H7 (cell line): ENCODE measurements around the gene SPPL2B. TPM values are rescaled to one million over a fixed set of nuclear protein-coding genes. Genes with fewer than 3 reads are reported as not detected.
"Not testable (repeated sequence)": the region's sequence is repeated elsewhere in the genome, so short reads cannot be mapped to it uniquely, and the experiment has no call there.

Source experiments
- DNase-seq: peaks from one replicate; pipeline ENCODE4 v3.0.0; 2012
- H3K27me3 ChIP-seq: 2 replicates; pipeline ENCODE4 v1.6.0; 2011; ENCODE audit warnings: mild to moderate bottlenecking, low read length; ENCODE audit not compliant: control insufficient read depth, insufficient read depth
- H3K36me3 ChIP-seq: replicated peaks from 2 replicates; pipeline ENCODE4 v1.5.1; 2011; ENCODE audit warnings: low read length; ENCODE audit not compliant: control insufficient read depth, insufficient read depth
- H3K4me3 ChIP-seq: 2 replicates; pipeline ENCODE4 v1.5.1; 2011; ENCODE audit warnings: low read depth, mild to moderate bottlenecking, control low read depth, low read length, moderate library complexity; ENCODE audit not compliant: insufficient read depth
- total RNA-seq: library from RNA; depleted of rRNA; stranded (reverse); fragments of >200 nt; shearing (Covaris generic); gene quantifications from 2 replicates; pipeline ENCODE4 v1.2.3, GENCODE V29; 2014; rRNA removed

SPPL2B gene
- total RNA-seq, 1 experiment from 2014 or later, result 65.9 TPM

GRCh38 chr19:2394442-2395292 lies 66.2 kb downstream of the SPPL2B start:
- Histone ChIP-seq H3K36me3 (no peaks in the 10 kb centered on the region), H3K4me3 (no peak overlapping the region), H3K27me3 (no peaks in the 10 kb centered on the region)
- DNase-seq, result no peak

GRCh38 chr19:2395293-2395829 lies 66.9 kb downstream of the SPPL2B start:
- not testable (repeated sequence) for H3K27me3 ChIP-seq, H3K4me3 ChIP-seq, DNase-seq, H3K36me3 ChIP-seq

DNA sequence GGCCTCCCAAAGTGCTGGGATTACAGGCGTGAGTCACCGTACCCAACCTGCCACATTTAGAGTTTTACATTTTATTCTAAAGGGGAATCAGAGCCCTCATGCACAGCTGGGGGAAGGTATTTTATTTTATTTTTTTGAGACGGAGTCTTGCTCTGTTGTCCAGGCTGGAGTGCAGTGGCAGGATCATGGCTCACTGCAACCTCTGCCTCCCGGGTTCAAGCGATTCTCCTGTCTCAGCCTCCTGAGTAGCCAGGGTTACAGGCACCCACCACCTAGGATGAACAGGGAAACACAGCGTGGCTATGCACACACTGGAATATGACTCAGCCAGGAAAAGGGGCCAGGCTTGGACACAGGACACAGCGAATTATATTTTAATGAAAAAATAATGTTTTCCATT lies 68.7 kb downstream of the SPPL2B start:
- not testable (repeated sequence) for H3K4me3 ChIP-seq, H3K36me3 ChIP-seq, DNase-seq, H3K27me3 ChIP-seq

GRCh38 chr19:2398735-2399305 lies 70.3 kb downstream of the SPPL2B start:
- Histone ChIP-seq H3K4me3 (no peak overlapping the region), H3K27me3 (no peaks in the 10 kb centered on the region), H3K36me3 (no peaks in the 10 kb centered on the region)
- peak; percentile 55 for DNase-seq

DNA sequence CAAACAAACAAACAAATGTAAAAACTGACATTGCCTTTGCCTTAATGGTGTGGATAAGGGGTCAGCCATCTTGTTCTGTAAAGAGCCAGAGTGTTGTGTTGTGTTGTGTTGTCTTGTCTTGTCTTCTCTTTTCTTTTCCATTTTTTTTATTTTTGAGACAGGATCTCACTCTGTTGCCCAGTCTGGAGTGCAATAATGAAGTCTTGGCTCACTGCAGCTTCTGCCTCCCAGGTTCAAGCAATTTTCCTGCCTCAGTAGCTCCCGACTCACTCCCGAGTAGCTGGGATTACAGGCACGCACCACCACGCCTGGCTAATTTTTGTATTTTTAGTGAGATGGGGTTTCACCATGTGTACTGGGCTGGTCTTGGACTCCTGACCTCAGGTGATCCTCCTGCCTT lies 71.1 kb downstream of the SPPL2B start:
- no peak for DNase-seq
- Histone ChIP-seq H3K27me3 (no peaks in the 10 kb centered on the region), H3K36me3 (no peaks in the 10 kb centered on the region), H3K4me3 (no peak overlapping the region)

Other genes starting within 250 kb of the SPPL2B start
- gene MOB3A, start 232.4 kb upstream of the SPPL2B start, total RNA-seq, result 7.7 and 8.9 TPM in 2 replicates
- 0.80 and 0.81 TPM in 2 replicates for gene IZUMO4, start 231.8 kb upstream of the SPPL2B start, total RNA-seq
- gene AP3D1, start 177.1 kb upstream of the SPPL2B start, total RNA-seq, result 175 and 177 TPM in 2 replicates
- 13.3 and 18.0 TPM in 2 replicates for gene DOT1L, start 164.8 kb upstream of the SPPL2B start, total RNA-seq
- 269 and 295 TPM in 2 replicates for gene PLEKHJ1, start 92.4 kb upstream of the SPPL2B start, total RNA-seq
- 107 and 115 TPM in 2 replicates for gene SF3A2, start 91.9 kb upstream of the SPPL2B start, total RNA-seq
- 10.5 and 12.8 TPM in 2 replicates for gene AMH, start 79.4 kb upstream of the SPPL2B start, total RNA-seq
- gene JSRP1, start 72.3 kb upstream of the SPPL2B start, total RNA-seq, result not detected in 2 replicates
- not detected in 2 replicates for gene PEAK3, start 46.5 kb upstream of the SPPL2B start, total RNA-seq
- 1.1 and 2.7 TPM in 2 replicates for gene LINGO3, start 20.5 kb upstream of the SPPL2B start, total RNA-seq
- gene LSM7, start 98 bp upstream of the SPPL2B start, total RNA-seq, result 320 and 421 TPM in 2 replicates
- gene TMPRSS9, start 31.6 kb downstream of the SPPL2B start, total RNA-seq, result 0.48 TPM in 1 of 2 replicates, not detected in the other
- gene TIMM13, start 98.9 kb downstream of the SPPL2B start, total RNA-seq, result 176 and 179 TPM in 2 replicates
- gene LMNB2, start 128.3 kb downstream of the SPPL2B start, total RNA-seq, result 204 and 229 TPM in 2 replicates
- 29.4 and 39.9 TPM in 2 replicates for gene GADD45B, start 147.4 kb downstream of the SPPL2B start, total RNA-seq